Superior temporal gyrus (tissue), 1 donor: ENCODE data around the gene KLHL26.
"Not testable (repeated sequence)": the region's sequence is repeated elsewhere in the genome, so short reads cannot be mapped to it uniquely, and the experiment has no call there.

Source experiments
- DNase-seq: peaks from one replicate; pipeline ENCODE4 v3.0.0-alpha.2; 2016; ENCODE audit errors: extremely low spot score

KLHL26 gene

GRCh38 chr19:18662972-18663732 is 26.3 kb downstream of the KLHL26 start:
- no peak for DNase-seq

- DNase-seq, result no peak
Observed at GRCh38 chr19:18663940-18664530, 27.2 kb downstream of the KLHL26 start.

GRCh38 chr19:18665771-18666202 is 29.0 kb downstream of the KLHL26 start:
- DNase-seq, result no peak

- no peak for DNase-seq
Observed at GRCh38 chr19:18666317-18666716, 29.5 kb downstream of the KLHL26 start.

DNA sequence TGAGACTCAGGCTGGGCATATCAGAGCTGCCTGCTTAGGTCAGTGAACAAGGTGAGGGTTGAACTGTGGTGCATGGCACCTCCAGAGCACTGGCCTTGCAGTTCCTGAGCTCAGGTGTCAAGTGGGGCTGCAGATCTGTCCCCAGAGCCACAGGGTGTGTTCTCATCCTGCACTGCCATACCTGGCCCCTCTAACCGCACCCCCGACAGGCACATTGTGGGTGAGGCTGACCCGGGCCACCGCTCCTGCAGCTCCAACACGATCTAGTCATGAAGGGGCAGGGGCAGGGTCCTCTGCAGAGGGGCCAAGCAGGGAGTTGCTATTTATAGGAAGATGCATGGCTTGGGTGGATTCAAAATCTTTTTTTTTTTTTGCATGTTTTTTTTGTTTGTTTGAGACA is 30.0 kb downstream of the KLHL26 start:
- DNase-seq, result no peak

GRCh38 chr19:18667531-18668251 is 30.9 kb downstream of the KLHL26 start:
- DNase-seq, result no peak

GRCh38 chr19:18668252-18668631 is 31.4 kb downstream of the KLHL26 start:
- DNase-seq, result no peak

- DNase-seq, result no peak
Observed at GRCh38 chr19:18668744-18669523, 32.1 kb downstream of the KLHL26 start.

DNA sequence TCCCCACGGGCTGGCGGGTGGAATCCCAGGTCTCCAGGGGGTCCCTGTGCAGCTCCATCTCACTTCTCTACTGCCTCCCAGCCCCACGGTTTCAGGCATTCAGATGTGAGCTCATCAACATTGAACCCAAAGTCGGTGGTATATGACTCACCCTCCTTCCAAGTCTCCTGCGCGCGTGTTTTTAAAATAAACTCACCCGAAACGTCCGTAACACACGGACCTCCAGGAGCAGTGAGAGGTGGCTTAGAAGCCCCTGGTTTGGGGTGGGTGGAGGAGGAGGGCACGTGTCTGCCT is 32.6 kb downstream of the KLHL26 start:
- DNase-seq, result no peak

GRCh38 chr19:18669883-18670282 is 33.1 kb downstream of the KLHL26 start:
- no peak for DNase-seq

DNA sequence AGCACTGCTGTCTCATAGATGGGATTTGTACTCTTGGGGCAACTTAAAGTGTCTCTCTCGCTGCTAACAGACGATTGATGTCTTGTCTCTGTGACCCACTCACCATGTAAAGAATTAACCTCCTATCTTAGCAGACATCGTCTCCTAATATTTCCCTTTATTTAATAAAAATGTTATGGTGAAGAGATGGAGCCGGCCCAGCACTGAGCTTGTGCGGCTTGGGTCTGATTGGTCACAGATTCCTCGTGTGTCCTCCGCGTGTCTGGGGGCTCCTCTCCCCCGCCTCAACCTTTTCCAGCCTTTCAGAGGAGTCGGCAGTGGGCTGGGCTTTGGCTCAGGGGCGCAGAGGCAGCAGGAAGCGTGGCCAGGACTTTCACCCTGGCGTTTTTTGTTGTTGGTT is 33.5 kb downstream of the KLHL26 start:
- DNase-seq, result no peak

DNA sequence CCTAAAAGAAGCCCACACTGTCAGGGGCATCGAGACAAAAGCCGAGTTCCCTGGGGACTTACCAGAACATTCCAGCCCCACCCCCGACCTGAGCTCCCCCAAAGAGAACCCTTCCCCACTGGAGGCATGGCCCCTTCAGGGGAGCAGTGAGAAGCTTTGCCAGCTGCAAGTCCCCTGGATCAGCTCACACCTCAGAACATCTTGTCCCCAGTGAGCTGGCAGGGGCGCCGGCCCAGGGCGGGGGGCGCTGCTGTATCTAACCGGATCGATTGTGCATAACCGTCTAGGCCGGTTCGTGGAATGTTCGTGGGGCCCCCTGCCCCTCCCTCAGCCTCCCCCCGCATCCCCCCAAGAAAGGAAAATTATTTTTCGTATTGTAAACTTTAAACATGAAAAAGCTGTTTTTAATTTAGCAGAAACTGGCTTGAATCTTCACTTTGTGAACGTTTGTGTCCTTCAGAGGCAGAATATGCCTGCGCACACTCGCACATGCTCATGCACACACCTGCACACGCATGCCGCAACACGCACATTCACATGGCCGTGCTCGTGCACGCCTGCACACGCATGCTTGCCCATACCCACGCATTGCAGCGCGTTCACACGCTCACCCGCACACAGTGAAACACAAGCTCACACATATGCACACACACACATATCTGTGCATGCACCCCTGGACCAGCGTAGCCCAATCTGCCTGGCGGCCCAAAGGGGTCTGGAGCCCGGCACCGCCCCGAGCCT is 34.6 kb downstream of the KLHL26 start:
- DNase-seq, result no peak

DNA sequence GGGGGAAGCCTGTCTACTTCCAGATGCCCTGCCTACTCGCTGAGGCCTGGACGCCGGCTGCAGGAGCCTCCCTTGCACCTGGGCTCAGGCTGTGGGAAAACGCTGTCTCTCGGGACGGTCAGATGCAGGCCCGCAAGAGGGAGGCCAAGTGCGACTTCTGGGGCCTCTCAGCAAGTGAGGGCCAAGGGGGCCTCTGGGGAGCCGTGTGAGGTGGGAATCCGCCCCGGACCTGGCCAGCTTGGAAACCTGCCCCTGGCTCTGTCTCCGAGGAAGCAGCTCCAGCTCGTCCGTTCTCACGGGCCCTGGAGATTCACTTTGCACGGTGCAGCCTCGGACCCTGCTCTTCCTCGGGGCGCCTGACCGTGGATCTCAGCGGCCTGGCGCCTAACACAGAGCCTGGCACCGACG is 35.2 kb downstream of the KLHL26 start:
- DNase-seq, result no peak

GRCh38 chr19:18672606-18673337 is 35.9 kb downstream of the KLHL26 start:
- DNase-seq, result no peak

DNA sequence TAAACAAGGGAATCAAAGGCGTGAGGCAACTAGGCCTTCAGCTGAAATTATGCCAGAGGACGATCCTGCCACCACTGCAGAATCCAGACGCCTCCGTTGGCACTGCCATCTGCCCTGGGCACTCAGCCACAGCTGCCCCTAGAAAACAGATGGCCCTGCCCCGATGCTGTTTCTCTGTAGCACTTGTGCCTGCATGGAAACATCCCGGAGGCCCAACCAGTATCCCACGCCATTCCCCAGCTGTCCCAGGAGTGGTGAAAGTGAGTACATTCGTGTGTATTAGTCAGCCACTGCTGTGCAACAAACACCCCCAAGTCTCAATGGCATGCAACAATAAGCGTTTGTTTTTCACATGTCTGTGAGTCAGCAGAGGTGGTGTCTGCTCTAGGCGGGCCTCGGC is 37.8 kb downstream of the KLHL26 start:
- DNase-seq, result peak; percentile 61

DNA sequence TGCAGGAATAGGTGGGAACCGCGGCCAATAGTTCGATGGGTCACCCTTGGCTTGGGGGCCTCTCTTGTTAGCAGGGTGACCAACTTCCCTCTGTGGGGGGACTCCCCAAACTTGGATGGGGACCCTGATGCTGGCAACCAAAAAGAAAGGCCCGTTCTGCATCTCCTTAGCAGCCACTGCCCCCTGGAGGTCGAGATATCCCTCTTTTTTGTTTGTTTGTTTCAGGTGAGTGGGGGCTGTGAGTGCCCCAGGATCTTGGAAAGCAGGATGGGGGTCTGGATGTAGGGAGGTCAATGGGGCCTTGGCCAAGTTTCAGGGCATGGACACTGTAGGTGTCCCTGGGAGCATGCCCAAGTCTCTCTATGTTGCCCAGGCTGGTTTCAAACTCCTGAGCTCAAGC is 39.0 kb downstream of the KLHL26 start:
- DNase-seq, result no peak

DNA sequence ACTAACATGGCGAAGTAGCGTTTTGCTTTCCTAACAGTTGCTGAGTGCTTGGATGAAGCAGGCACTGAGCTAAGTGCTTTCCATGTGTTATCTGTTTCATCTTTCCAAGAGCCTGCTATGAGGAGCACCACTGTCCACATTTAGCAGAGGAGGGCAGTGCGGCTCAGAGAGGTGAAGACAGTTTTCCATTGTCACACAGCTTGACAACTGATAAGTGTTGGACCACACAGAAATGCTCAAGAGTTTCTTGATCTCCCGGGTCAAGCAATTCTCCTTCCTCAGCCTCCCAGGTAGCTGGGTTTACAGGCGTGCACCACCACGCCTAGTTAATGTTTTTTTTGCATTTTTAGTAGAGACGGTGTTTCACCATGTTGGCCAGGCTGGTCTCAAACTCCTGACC is 39.9 kb downstream of the KLHL26 start:
- no peak for DNase-seq

- DNase-seq, result no peak
Observed at GRCh38 chr19:18677156-18677555, 40.3 kb downstream of the KLHL26 start.

DNA sequence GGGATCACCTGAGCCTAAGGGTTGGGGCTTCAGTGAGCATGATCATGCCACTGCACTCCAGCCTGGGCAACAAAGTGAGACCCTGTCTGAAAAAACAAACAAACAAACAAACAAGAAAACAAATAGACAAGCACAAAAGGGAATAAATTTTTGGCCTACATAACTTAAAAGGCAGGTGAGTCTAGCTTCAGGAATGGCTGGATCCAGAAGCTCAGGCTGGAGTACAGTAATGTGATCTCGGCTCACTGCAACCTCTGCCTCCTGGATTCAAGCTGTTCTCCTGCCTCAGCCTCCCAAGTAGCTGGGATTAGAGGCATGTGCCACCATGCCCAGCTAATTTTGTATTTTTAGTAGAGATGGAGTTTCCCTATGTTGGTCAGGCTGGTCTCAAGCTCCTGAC is 43.3 kb downstream of the KLHL26 start:
- DNase-seq, result not testable (repeated sequence)

DNA sequence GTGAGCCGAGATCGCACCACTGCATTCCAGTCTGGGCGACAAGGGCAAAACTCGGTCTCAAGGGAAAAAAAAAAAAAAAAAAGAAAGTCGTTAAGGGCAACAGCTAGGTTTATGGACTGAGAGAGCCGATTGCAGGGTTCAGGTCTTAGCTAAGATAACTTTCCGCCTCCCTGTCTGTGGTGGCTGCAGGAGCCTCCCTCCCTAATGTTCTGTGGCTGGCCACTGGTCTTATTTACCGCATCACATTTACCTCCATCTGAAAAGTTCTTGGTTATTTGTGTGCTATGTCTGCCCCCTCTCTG is 45.9 kb downstream of the KLHL26 start:
- no peak for DNase-seq
